Fibroblast of villous mesenchyme (primary cell): Measurements from ENCODE around the gene TSC1. TPM values are rescaled to one million over a fixed set of nuclear protein-coding genes. Genes with fewer than 3 reads are reported as not detected.
"Not testable (repeated sequence)": the region's sequence is repeated elsewhere in the genome, so short reads cannot be mapped to it uniquely, and the experiment has no call there.

Experiments
- DNase-seq: peaks from one replicate; pipeline ENCODE4 v3.0.0-alpha.2; 2010; ENCODE audit warnings: low read depth
- H3K4me3 ChIP-seq: 2 replicates; pipeline ENCODE4 v1.5.1; 2011; ENCODE audit warnings: low read depth, mild to moderate bottlenecking, low read length
- total RNA-seq: library from RNA; depleted of rRNA; stranded (reverse); fragments of >200 nt; gene quantifications from 2 replicates; pipeline ENCODE4 v1.2.3, GENCODE V29; 2012
- TF ChIP-seq, protein P1 (sequence below): IDR thresholded peaks from 2 replicates; pipeline ENCODE4 v1.5.1; 2012; ENCODE audit warnings: low read depth, mild to moderate bottlenecking, low read length; ENCODE audit not compliant: insufficient read depth

The TSC1 gene
- total RNA-seq, 1 donor, result 65.2 TPM

GRCh38 chr9:132976571-132976970 lies 32.2 kb upstream of the TSC1 start:
- H3K4me3 ChIP-seq, result no peak overlapping the region
- DNase-seq, result no peak
- TF ChIP-seq, protein P1, sequence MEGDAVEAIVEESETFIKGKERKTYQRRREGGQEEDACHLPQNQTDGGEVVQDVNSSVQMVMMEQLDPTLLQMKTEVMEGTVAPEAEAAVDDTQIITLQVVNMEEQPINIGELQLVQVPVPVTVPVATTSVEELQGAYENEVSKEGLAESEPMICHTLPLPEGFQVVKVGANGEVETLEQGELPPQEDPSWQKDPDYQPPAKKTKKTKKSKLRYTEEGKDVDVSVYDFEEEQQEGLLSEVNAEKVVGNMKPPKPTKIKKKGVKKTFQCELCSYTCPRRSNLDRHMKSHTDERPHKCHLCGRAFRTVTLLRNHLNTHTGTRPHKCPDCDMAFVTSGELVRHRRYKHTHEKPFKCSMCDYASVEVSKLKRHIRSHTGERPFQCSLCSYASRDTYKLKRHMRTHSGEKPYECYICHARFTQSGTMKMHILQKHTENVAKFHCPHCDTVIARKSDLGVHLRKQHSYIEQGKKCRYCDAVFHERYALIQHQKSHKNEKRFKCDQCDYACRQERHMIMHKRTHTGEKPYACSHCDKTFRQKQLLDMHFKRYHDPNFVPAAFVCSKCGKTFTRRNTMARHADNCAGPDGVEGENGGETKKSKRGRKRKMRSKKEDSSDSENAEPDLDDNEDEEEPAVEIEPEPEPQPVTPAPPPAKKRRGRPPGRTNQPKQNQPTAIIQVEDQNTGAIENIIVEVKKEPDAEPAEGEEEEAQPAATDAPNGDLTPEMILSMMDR, result no peak

GRCh38 chr9:132975961-132976360 lies 31.5 kb upstream of the TSC1 start:
- no peak overlapping the region for H3K4me3 ChIP-seq
- TF ChIP-seq, protein P1, result no peak
- DNase-seq, result no peak

GRCh38 chr9:132973713-132974112 lies 29.3 kb upstream of the TSC1 start:
- peak; percentile 16 for DNase-seq
- TF ChIP-seq, protein P1, result no peak
- H3K4me3 ChIP-seq, result no peak overlapping the region

GRCh38 chr9:132973166-132973565 lies 28.8 kb upstream of the TSC1 start:
- TF ChIP-seq, protein P1, result no peak
- H3K4me3 ChIP-seq, result no peak overlapping the region
- no peak for DNase-seq

- no peak for DNase-seq
- TF ChIP-seq, protein P1, result no peak
- no peak overlapping the region for H3K4me3 ChIP-seq
These were observed 26.1 kb upstream of the TSC1 start for GRCh38 chr9:132970324-132971062.

DNA sequence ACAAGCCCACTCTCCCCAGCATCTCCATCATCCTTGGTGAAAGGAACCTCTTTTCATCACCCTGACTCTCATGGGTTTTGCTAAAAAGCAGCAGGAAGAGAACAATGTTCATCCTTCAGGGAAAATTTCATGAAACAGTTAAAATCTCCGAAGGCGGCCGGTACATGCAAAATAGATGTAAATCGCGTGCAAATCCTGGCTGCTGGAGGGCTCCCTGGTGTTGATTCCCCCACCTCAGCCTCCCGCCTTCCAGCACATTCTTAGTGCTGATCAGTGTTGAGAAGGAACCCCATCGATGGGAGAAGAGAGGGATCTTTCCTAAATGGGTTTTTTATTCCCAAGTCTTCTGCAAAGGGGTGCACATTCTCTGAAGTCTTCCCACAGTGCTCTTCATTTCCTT lies 25.4 kb upstream of the TSC1 start:
- H3K4me3 ChIP-seq, result no peak overlapping the region
- TF ChIP-seq, protein P1, result no peak
- no peak for DNase-seq

DNA sequence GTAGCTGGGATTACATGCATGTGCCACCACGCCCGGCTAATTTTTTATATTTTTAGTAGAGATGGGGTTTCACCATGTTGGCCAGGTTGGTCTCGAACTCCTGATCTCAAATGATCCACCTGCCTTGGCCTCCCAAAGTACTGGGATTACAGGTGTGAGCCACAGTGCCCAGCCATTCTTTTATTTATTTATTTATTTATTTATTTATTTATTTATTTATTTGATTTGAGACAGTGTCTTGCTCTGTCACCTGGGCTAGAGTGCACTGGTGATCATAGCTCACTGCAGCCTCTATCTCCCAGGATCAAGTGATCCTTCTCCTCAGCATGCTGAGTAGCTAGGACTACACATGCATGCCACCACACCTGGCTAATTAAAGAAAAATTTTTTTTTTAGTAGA lies 23.5 kb upstream of the TSC1 start:
- not testable (repeated sequence) for DNase-seq, H3K4me3 ChIP-seq
